AG04450 (cell line): ENCODE measurements around the gene RNF227. TPM values are rescaled to one million over a fixed set of nuclear protein-coding genes. Genes with fewer than 3 reads are reported as not detected.

Experiments
- CTCF ChIA-PET: fragments of 300-600, 350-600 bp; formaldehyde crosslinking; extraction: SDS; loops from one replicate; lab custom pipeline; 2022; ENCODE audit warnings: antibody characterized with exemption, inconsistent platforms; lab: Charles Lee
- POLR2A ChIA-PET: fragments of 350-600 bp; formaldehyde crosslinking; extraction: SDS; loops from one replicate; lab custom pipeline; 2021; ENCODE audit warnings: antibody characterized with exemption, inconsistent platforms; lab: Yijun Ruan, JAX
- DNase-seq: peaks from one replicate; pipeline ENCODE4 v3.0.0-alpha.2; 2011; ENCODE audit warnings: low read depth, low spot score
- H3K27ac ChIP-seq: one replicate; pipeline ENCODE4 v1.5.1; 2012; ENCODE audit warnings: low read depth, low read length, control low read depth
- H3K27me3 ChIP-seq: one replicate; pipeline ENCODE4 v1.6.0; 2012; ENCODE audit warnings: low read length; ENCODE audit not compliant: control insufficient read depth, insufficient read depth
- H3K4me3 ChIP-seq: 2 replicates; pipeline ENCODE4 v1.5.1; 2011; ENCODE audit warnings: mild to moderate bottlenecking, low read depth, low read length, control low read depth
- H3K9me3 ChIP-seq: 2 replicates; pipeline ENCODE4 v1.5.1; 2012; ENCODE audit warnings: low read length; ENCODE audit not compliant: control insufficient read depth, insufficient read depth
- polyA plus RNA-seq: library from polyadenylated mRNA; depleted of rRNA; stranded (reverse); fragments of >200 nt; gene quantifications from 2 replicates; pipeline ENCODE4 v1.2.3, GENCODE V29; 2011
- TF ChIP-seq, protein P1 (sequence below): IDR thresholded peaks from 2 replicates; pipeline ENCODE4 v1.5.1; 2011; ENCODE audit warnings: low read depth, low read length, control low read depth, inconsistent platforms

RNF227 gene
- polyA plus RNA-seq, 1 experiment, result 1.4 TPM

DNA sequence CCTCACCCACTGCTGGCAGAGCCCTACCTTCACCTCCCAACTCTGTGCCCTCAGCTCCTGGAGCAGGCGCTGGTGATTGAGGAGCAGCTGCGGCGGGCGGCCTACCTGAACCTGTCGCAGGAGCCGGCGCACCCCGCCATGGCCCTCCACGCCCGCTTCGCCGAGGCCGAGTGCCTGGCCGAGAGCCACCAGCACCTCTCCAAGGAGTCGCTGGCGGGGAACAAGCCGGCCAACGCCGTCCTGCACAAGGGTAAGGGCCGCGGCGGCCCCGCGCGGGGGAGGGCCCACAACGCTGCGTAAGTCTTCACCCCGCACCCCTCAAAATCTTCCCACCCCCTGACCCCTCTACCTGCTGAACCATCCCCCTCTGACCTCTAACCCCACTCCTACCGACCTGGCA lies 7.0 kb downstream of the RNF227 start:
- Histone ChIP-seq H3K4me3 (no peak overlapping the region), H3K27me3 (no peaks in the 10 kb centered on the region), H3K27ac (no peak overlapping the region), H3K9me3 (no peaks in the 10 kb centered on the region)
- POLR2A ChIA-PET, result no interaction called here
- CTCF ChIA-PET, result interaction anchor here (0.6 kb wide), 1 partner anchor 47 kb away, joined by 5 read pairs; no protein-coding TSS in a partner anchor
- DNase-seq, result no peak
- TF ChIP-seq, protein P1, sequence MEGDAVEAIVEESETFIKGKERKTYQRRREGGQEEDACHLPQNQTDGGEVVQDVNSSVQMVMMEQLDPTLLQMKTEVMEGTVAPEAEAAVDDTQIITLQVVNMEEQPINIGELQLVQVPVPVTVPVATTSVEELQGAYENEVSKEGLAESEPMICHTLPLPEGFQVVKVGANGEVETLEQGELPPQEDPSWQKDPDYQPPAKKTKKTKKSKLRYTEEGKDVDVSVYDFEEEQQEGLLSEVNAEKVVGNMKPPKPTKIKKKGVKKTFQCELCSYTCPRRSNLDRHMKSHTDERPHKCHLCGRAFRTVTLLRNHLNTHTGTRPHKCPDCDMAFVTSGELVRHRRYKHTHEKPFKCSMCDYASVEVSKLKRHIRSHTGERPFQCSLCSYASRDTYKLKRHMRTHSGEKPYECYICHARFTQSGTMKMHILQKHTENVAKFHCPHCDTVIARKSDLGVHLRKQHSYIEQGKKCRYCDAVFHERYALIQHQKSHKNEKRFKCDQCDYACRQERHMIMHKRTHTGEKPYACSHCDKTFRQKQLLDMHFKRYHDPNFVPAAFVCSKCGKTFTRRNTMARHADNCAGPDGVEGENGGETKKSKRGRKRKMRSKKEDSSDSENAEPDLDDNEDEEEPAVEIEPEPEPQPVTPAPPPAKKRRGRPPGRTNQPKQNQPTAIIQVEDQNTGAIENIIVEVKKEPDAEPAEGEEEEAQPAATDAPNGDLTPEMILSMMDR, result no peak

DNA sequence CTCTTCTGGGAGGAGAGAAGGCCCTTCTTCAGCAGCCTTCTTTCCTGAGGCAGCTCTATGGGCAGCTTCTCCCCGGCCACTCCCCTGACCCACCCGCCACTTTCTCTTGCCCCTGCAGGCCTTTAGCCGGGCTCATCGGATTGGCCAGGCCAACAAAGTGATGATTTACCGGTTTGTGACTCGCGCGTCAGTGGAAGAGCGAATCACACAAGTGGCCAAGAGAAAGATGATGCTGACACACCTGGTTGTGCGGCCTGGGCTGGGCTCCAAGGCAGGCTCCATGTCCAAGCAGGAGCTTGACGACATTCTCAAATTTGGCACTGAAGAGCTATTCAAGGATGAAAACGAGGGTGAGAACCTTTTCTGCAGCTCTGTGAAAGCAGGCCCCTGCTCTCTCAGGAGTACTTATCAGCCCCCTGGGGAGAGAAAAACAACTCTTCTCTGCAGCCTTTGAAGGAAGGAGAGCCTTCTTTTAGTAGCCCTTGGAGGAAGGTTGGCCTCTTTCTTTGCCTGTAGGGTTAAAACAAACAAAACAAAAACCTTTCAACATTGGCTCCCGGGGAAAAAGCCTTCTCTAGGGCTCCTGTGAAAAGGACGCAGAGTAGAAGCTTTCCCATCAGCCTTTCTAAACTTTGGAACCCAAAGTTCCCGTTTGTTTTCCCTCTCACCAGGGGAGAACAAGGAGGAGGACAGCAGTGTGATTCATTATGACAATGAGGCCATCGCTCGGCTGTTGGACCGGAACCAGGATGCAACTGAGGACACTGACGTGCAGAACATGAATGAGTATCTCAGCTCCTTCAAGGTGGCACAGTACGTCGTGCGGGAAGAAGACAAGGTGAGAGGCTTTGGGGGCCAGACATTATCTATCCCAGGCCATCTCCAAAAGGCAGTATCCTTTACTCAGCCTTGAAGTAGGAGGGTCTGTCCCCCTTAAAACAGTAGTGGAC lies 12.7 kb downstream of the RNF227 start:
- Histone ChIP-seq H3K4me3 (no peak overlapping the region), H3K9me3 (no peaks in the 10 kb centered on the region), H3K27ac (no peak overlapping the region), H3K27me3 (no peaks in the 10 kb centered on the region)
- ChIA-PET POLR2A (no interaction called here), CTCF (interaction anchor here (0.7 kb wide), 1 partner anchor 86 kb away, joined by 3 read pairs; no protein-coding TSS in a partner anchor)
- TF ChIP-seq, protein P1, result no peak
- DNase-seq, result no peak

DNA sequence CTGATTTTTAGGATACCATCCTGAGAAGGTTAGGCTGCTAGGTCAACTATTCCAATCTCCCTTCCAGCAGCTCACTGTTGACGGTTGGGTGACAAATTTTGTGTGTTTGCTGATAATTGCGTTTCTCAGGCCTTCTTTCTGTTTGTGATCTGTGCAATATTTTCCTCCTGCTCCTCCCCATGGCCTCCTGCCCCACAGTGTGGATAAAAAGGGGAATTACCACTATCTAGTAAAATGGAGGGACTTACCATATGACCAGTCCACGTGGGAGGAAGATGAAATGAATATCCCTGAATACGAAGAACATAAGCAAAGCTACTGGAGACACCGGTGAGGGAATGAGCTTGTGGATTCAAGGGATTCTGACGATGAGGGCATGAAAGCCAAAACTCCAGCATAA lies 18.3 kb downstream of the RNF227 start:
- CTCF ChIA-PET, result interaction anchor here (0.6 to 3.2 kb wide), 21 partner anchors 9 to 176 kb away, joined by 3 to 46 read pairs (median 4); partner anchors contain the start of genes KDM6B and RNF227
- POLR2A ChIA-PET, result interaction anchor here (0.9 kb wide), 1 partner anchor 9 kb away, joined by 3 read pairs; no protein-coding TSS in a partner anchor

GRCh38 chr17:7897090-7897489 lies 19.0 kb downstream of the RNF227 start:
- Histone ChIP-seq H3K27ac (no peak overlapping the region), H3K9me3 (no peaks in the 10 kb centered on the region), H3K4me3 (no peak overlapping the region), H3K27me3 (no peaks in the 10 kb centered on the region)
- CTCF ChIA-PET, result interaction anchor here (1.0 to 3.2 kb wide), 11 partner anchors 15 to 161 kb away, joined by 3 to 46 read pairs (median 6); partner anchors contain the start of genes KDM6B and RNF227
- TF ChIP-seq, protein P1, result no peak
- DNase-seq, result no peak
- POLR2A ChIA-PET, result interaction anchor here (0.6 to 0.9 kb wide), 2 partner anchors 8 to 55 kb away, joined by 3 read pairs; no protein-coding TSS in a partner anchor

More for the DNA sequence above, 18.3 kb downstream of the RNF227 start:
- Histone ChIP-seq H3K4me3 (no peak overlapping the region), H3K27me3 (no peaks in the 10 kb centered on the region), H3K27ac (no peak overlapping the region), H3K9me3 (no peaks in the 10 kb centered on the region)
- TF ChIP-seq, protein P1, result peak; percentile 70
- no peak for DNase-seq

DNA sequence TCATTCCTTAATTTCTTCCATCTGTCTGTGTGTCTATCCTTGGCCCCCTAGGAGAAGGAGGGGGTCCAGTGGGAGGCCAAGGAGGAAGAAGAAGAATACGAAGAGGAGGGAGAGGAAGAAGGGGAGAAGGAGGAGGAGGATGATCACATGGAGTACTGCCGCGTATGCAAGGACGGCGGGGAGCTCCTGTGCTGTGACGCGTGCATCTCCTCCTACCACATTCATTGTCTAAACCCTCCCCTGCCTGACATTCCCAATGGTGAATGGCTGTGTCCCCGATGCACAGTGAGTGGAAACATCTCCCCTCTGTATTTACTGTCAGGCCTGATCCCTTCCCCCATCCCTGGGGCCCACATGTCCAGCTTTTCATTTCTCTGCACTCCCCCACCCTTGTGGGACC lies 21.2 kb downstream of the RNF227 start:
- Histone ChIP-seq H3K9me3 (no peaks in the 10 kb centered on the region), H3K27me3 (no peaks in the 10 kb centered on the region), H3K4me3 (no peak overlapping the region), H3K27ac (no peak overlapping the region)
- TF ChIP-seq, protein P1, result no peak
- no peak for DNase-seq
- CTCF ChIA-PET, result interaction anchor here (1.5 kb wide), 1 partner anchor 147 kb away, joined by 4 read pairs; no protein-coding TSS in a partner anchor
- POLR2A ChIA-PET, result interaction anchor here (1.0 kb wide), 1 partner anchor 11 kb away, joined by 4 read pairs; no protein-coding TSS in a partner anchor
